Measurements from ENCODE around the gene RCCD1. TPM values are rescaled to one million over a fixed set of nuclear protein-coding genes. Genes with fewer than 3 reads are reported as not detected.
"Not testable (repeated sequence)": the region's sequence is repeated elsewhere in the genome, so short reads cannot be mapped to it uniquely, and the experiment has no call there.

RCCD1 gene
- total RNA-seq, 2 experiments from 2014 or later = 35.4 to 50.1 TPM

DNA sequence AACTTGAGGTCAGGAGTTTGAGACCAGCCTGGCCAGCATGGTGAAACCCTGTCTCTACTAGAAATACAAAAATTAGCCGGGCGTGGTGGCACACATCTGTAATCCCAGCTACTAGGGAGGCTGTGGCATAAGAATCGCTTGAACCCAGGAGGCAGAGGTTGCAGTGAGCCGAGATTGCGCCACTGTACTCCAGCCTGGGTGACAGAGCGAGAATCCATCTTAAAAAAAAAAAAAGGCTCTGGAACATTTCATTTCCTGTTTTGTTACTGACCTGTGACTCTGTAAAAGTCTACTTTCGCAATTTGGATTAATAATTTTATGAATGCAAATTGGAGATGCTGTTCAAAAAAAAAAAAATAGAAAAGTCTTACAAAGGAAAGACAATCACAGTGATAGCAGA is 26.6 kb upstream of the RCCD1 start:
- CTCF ChIA-PET = interaction anchor here (0.7 to 1.2 kb wide), 3 partner anchors 27 to 459 kb away, joined by 3 to 4 read pairs (median 3); no protein-coding TSS in a partner anchor
- H3K27me3 Mint-ChIP-seq; DNase-seq; ATAC-seq; H3K9me3 Mint-ChIP-seq (ENCODE audit: low read depth): not testable (repeated sequence)
- H3K27ac Mint-ChIP-seq = peak overlapping the region; percentile 79
- H3K36me3 Mint-ChIP-seq = peaks cover 21% of the 10 kb centered on the region
- H3K4me1 Mint-ChIP-seq = peaks cover 56% of the 10 kb centered on the region
- peak overlapping the region; percentile 35 for H3K4me3 Mint-ChIP-seq

DNA sequence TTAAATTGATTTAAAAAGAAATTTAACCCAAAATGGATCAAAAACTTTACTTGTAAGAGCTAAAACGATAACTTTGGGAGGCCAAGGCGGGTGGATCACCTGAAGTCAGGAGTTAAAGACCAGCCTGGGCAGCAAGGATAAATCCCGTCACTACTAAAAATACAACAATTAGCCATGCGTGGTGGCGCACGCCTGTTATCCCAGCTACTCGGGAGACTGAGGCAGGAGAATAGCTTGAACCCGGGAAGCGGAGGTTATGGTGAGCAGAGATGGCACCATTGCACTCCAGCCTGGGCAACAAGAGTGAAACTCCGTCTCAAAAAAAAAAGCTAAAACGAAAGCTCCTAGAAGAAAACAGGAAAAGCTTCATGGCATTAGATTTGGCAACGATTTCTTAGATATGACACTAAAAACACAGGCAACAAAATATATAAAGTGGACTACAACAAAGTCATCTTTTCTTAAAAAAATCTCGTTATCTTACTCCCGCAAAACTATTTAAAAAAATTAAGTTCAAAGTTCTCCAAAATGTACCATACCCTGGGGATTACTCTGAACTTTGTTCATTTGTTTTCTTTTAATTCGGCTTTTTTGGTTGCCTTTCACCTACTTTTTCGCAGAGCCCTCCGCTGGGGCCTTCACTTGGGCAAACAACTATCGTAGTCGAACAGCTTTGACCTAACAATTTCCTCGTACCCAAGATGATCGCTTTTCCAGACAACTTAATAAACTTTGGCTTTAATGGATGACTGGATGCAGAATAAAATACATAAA is 25.3 kb upstream of the RCCD1 start:
- Mint-ChIP-seq H3K4me3 (peak overlapping the region; percentile 99), H3K27ac (peak overlapping the region; percentile 100), H3K9me3 (ENCODE audit: low read depth) (no peaks in the 10 kb centered on the region), H3K36me3 (peaks cover 19% of the 10 kb centered on the region), H3K4me1 (peaks cover 56% of the 10 kb centered on the region), H3K27me3 (no peaks in the 10 kb centered on the region)
- ATAC-seq (no peak), DNase-seq (no peak)
- CTCF ChIA-PET = interaction anchor here (0.6 to 8.6 kb wide), 12 partner anchors 6 to 281 kb away, joined by 3 to 181 read pairs (median 4); partner anchors contain the start of genes BLM, MAN2A2, RCCD1 and VPS33B

GRCh38 chr15:90930861-90931574 is 23.7 kb upstream of the RCCD1 start:
- DNase-seq = no peak
- Mint-ChIP-seq H3K4me3 (peak overlapping the region; percentile 99), H3K4me1 (peaks cover 52% of the 10 kb centered on the region), H3K27me3 (no peaks in the 10 kb centered on the region), H3K27ac (peak overlapping the region; percentile 100), H3K9me3 (ENCODE audit: low read depth) (no peaks in the 10 kb centered on the region), H3K36me3 (peaks cover 14% of the 10 kb centered on the region)
- CTCF ChIA-PET = interaction anchor here (0.7 to 8.6 kb wide), 42 partner anchors 8 to 621 kb away, joined by 3 to 181 read pairs (median 6); partner anchors contain the start of genes BLM, FES, MAN2A2 and RCCD1
- no peak for ATAC-seq

- Mint-ChIP-seq H3K4me3 (peak overlapping the region; percentile 99), H3K27me3 (no peaks in the 10 kb centered on the region), H3K9me3 (ENCODE audit: low read depth) (no peaks in the 10 kb centered on the region), H3K27ac (peak overlapping the region; percentile 100), H3K36me3 (peaks cover 18% of the 10 kb centered on the region), H3K4me1 (peaks cover 56% of the 10 kb centered on the region)
- CTCF ChIA-PET = interaction anchor here (0.7 to 8.6 kb wide), 44 partner anchors 8 to 621 kb away, joined by 3 to 181 read pairs (median 6); partner anchors contain the start of genes BLM, FES, MAN2A2 and RCCD1
- DNase-seq (no peak), ATAC-seq (no peak)
These were observed 23.2 kb upstream of the RCCD1 start for GRCh38 chr15:90931575-90931827.

DNA sequence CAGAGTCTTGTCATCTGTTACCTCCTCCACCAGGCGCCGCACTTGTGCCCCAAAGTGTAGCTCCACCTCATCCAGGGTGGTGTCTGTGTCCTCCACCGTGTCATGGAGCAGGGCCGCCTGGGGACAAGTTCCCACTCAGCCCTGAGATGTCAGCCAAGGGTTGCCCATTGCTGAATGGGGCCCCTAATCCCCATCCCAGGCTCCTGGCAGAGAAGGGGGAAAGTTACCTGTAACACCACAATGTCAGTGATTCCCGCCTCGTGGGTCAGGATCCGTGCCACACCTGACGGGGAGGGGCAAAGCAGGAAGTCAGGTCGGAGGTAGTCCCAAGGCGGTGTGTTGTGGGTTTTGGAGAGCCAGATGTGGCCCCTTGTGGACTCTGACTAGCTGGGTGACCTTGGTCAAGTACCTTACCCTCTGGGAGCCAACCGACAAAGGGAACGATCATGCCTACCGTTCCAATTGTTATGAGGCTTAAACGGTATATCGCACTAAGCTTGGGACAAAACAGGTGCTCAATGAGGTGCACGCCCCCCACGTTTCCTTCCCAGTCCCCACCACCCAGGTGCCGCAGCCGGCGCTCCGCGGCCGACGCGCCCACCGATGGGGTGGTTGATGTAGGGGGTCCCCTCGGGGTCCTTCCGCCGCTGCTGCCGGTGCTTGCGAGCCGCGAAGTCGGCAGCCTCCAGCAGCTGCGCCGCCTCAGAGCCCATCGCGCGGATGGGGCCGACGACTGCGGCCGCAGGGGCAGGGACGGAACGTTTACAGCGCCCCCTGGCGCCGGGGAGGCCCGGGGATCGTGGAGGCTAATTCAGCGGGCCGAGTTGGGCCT is 22.6 kb upstream of the RCCD1 start, which contains the start of gene HDDC3:
TSS of gene HDDC3 (minus strand) at position 722 of the 832 bp plus-strand sequence. CDS start at position 713, 9 bp downstream.
- DNase-seq = peak; percentile 95
- Mint-ChIP-seq H3K4me1 (peaks cover 62% of the 10 kb centered on the region), H3K27me3 (no peaks in the 10 kb centered on the region), H3K4me3 (peak within 1 kb of the TSS; percentile 99), H3K27ac (peak within 1 kb of the TSS; percentile 100), H3K9me3 (ENCODE audit: low read depth) (no peaks in the 10 kb centered on the region), H3K36me3 (peaks cover 20% of the 10 kb centered on the region)
- CTCF ChIA-PET = interaction anchor here (0.6 to 8.6 kb wide), 60 partner anchors 9 to 833 kb away, joined by 3 to 181 read pairs (median 5); partner anchors contain the start of genes BLM, FES, FURIN and MAN2A2
- peak; percentile 52 for ATAC-seq

DNA sequence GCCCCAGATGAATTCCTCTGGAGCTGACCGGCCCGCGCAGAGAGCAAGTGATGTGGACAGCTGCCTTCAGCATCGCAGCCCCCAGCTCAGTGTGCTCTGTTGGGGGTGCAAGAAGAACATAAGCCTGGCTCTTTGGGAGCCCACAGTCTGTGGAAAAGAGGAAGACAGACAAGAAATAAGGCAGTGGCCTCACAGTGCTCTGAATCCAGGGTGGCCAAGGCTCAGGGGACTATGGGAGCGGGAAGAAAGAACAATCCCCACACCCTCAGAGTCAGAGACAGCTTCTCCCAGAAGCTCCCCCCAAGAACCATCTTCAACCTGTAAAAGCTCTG is 22.1 kb upstream of the RCCD1 start:
- Mint-ChIP-seq H3K36me3 (peaks cover 20% of the 10 kb centered on the region), H3K4me1 (peaks cover 63% of the 10 kb centered on the region), H3K9me3 (ENCODE audit: low read depth) (no peaks in the 10 kb centered on the region), H3K27me3 (no peaks in the 10 kb centered on the region), H3K27ac (peak overlapping the region; percentile 100), H3K4me3 (peak overlapping the region; percentile 99)
- DNase-seq (no peak), ATAC-seq (no peak)
- CTCF ChIA-PET = interaction anchor here (0.7 to 8.6 kb wide), 43 partner anchors 8 to 833 kb away, joined by 3 to 181 read pairs (median 6); partner anchors contain the start of genes BLM, FES, FURIN and MAN2A2

- H3K9me3 Mint-ChIP-seq (ENCODE audit: low read depth) = no peaks in the 10 kb centered on the region
- no peaks in the 10 kb centered on the region for H3K27me3 Mint-ChIP-seq
- ATAC-seq (no peak), DNase-seq (no peak)
- H3K4me1 Mint-ChIP-seq = peaks cover 62% of the 10 kb centered on the region
- peak overlapping the region; percentile 100 for H3K27ac Mint-ChIP-seq
- H3K36me3 Mint-ChIP-seq = peaks cover 21% of the 10 kb centered on the region
- CTCF ChIA-PET = interaction anchor here (0.9 to 8.6 kb wide), 32 partner anchors 10 to 834 kb away, joined by 3 to 181 read pairs (median 6); partner anchors contain the start of genes BLM, FES, MAN2A2 and RCCD1
- no peak overlapping the region for H3K4me3 Mint-ChIP-seq
These were observed 21.4 kb upstream of the RCCD1 start for GRCh38 chr15:90933301-90933700.

GRCh38 chr15:90934256-90934948 is 20.3 kb upstream of the RCCD1 start:
- peaks cover 22% of the 10 kb centered on the region for H3K36me3 Mint-ChIP-seq
- H3K4me3 Mint-ChIP-seq = peak overlapping the region; percentile 81
- DNase-seq = peak; percentile 95
- ATAC-seq = peak; percentile 37
- no peaks in the 10 kb centered on the region for H3K27me3 Mint-ChIP-seq
- H3K27ac Mint-ChIP-seq = peak overlapping the region; percentile 100
- CTCF ChIA-PET = interaction anchor here (0.6 to 8.6 kb wide), 39 partner anchors 10 to 642 kb away, joined by 3 to 181 read pairs (median 4); partner anchors contain the start of genes BLM, FES, MAN2A2 and RCCD1
- no peaks in the 10 kb centered on the region for H3K9me3 Mint-ChIP-seq (ENCODE audit: low read depth)
- peaks cover 56% of the 10 kb centered on the region for H3K4me1 Mint-ChIP-seq

- Mint-ChIP-seq H3K27me3 (no peaks in the 10 kb centered on the region), H3K4me3 (peak within 1 kb of the TSS; percentile 81), H3K36me3 (peaks cover 29% of the 10 kb centered on the region), H3K27ac (peak within 1 kb of the TSS; percentile 100), H3K4me1 (peaks cover 51% of the 10 kb centered on the region), H3K9me3 (ENCODE audit: low read depth) (no peaks in the 10 kb centered on the region)
- DNase-seq (peak; percentile 97), ATAC-seq (peak; percentile 75)
- CTCF ChIA-PET = interaction anchor here (0.6 to 8.6 kb wide), 32 partner anchors 9 to 642 kb away, joined by 3 to 181 read pairs (median 5); partner anchors contain the start of genes BLM, FES, MAN2A2 and RCCD1
These were observed 19.5 kb upstream of the RCCD1 start, which contains the start of gene UNC45A for GRCh38 chr15:90934949-90935751. Gene UNC45A (plus strand): TSS chr15:90935285. CDS start chr15:90935325, 40 bp downstream.

- Mint-ChIP-seq H3K27me3 (no peaks in the 10 kb centered on the region), H3K4me3 (peak overlapping the region; percentile 81), H3K27ac (no peak overlapping the region), H3K4me1 (peaks cover 38% of the 10 kb centered on the region), H3K36me3 (peaks cover 27% of the 10 kb centered on the region), H3K9me3 (ENCODE audit: low read depth) (no peaks in the 10 kb centered on the region)
- CTCF ChIA-PET = interaction anchor here (7.4 to 8.6 kb wide), 2 partner anchors 18 to 35 kb away, joined by 101 to 181 read pairs; partner anchors contain the start of genes MAN2A2 and RCCD1
- ATAC-seq (no peak), DNase-seq (no peak)
These were observed 17.9 kb upstream of the RCCD1 start for GRCh38 chr15:90936823-90937222.

DNA sequence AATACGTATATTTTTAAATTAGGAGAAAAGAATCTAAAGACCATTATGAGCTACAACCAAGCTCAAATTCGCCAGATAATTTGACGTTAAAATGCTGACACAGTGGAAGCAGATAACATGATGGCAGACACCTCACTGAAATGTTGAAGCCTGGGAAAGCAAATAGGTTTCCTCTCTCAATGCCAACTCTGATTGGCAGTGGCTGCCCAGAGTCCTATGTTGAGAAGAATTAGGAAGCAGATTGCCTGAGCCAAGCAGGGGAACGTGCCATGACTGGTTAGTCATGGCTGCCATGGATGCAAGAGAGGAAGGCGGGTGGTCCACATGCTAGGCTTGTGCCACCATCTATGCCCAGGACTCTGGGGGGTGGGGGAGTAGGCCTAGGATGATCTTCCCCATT is 16.4 kb upstream of the RCCD1 start:
- Mint-ChIP-seq H3K4me3 (no peak overlapping the region), H3K27me3 (no peaks in the 10 kb centered on the region), H3K9me3 (ENCODE audit: low read depth) (no peaks in the 10 kb centered on the region), H3K4me1 (peaks cover 29% of the 10 kb centered on the region), H3K27ac (no peak overlapping the region), H3K36me3 (peaks cover 33% of the 10 kb centered on the region)
- CTCF ChIA-PET = no interaction called here
- DNase-seq = no peak
- ATAC-seq = no peak

All from activated CD8-positive, alpha-beta memory T cell treated with anti-CD3 and anti-CD28 coated beads, Interleukin-2, amount 10 ng/mL, durations not matched to agents 7 days and 5 days (primary cell).